GM23338 (cell line): Measurements from ENCODE around the gene PARP12. TPM values are rescaled to one million over a fixed set of nuclear protein-coding genes. Genes with fewer than 3 reads are reported as not detected.

ENCODE experiments used
- ATAC-seq: fragments of 200-7000 bp; cut with Tn5 transposase; 3 replicates; pipeline ENCODE4 v1.9.1; 2020
- DNase-seq: peaks from one replicate; pipeline ENCODE4 v3.0.0-alpha.2; 2015; ENCODE audit warnings: low spot score
- H2AFZ ChIP-seq: fragments of 200-600 bp; sonication (generic); 2 replicates; pipeline ENCODE4 v1.8.0; 2016; ENCODE audit warnings: antibody characterized with exemption, mild to moderate bottlenecking, moderate library complexity
- H3F3A ChIP-seq: fragments of 200-600 bp; sonication (generic); replicated peaks from 2 replicates; pipeline ENCODE4 v1.8.0; 2017; ENCODE audit warnings: antibody characterized with exemption, mixed run types, low read depth
- H3K27ac ChIP-seq: fragments of 200-600 bp; sonication (generic); 2 replicates; pipeline ENCODE4 v1.6.1; 2016; ENCODE audit warnings: low read depth
- H3K27me3 ChIP-seq: fragments of 200-600 bp; sonication (generic); 2 replicates; pipeline ENCODE4 v1.8.0; 2016; ENCODE audit warnings: mild to moderate bottlenecking, mixed run types, moderate library complexity; ENCODE audit not compliant: insufficient read depth
- H3K36me3 ChIP-seq: fragments of 200-600 bp; sonication (generic); 2 replicates; pipeline ENCODE4 v1.8.0; 2016; ENCODE audit warnings: mild to moderate bottlenecking; ENCODE audit not compliant: insufficient read depth
- H3K4me1 ChIP-seq: fragments of 200-600 bp; sonication (generic); 2 replicates; pipeline ENCODE4 v1.8.0; 2016; ENCODE audit warnings: mild to moderate bottlenecking, moderate library complexity; ENCODE audit not compliant: insufficient read depth
- H3K4me2 ChIP-seq: fragments of 200-600 bp; sonication (generic); 2 replicates; pipeline ENCODE4 v1.7.1; 2017; ENCODE audit warnings: mixed run types
- H3K4me3 ChIP-seq: fragments of 200-600 bp; sonication (generic); 2 replicates; pipeline ENCODE4 v1.6.1; 2016; ENCODE audit warnings: mixed run types
- H3K79me2 ChIP-seq: fragments of 200-600 bp; sonication (generic); replicated peaks from 2 replicates; pipeline ENCODE4 v1.8.0; 2017; ENCODE audit warnings: mild to moderate bottlenecking; ENCODE audit not compliant: insufficient read depth
- H3K9me2 ChIP-seq: fragments of 200-600 bp; sonication (generic); 2 replicates; pipeline ENCODE4 v1.8.0; 2017; ENCODE audit not compliant: insufficient read depth
- H4K20me1 ChIP-seq: fragments of 200-600 bp; sonication (generic); replicated peaks from 2 replicates; pipeline ENCODE4 v1.8.0; 2017; ENCODE audit warnings: mild to moderate bottlenecking; ENCODE audit not compliant: insufficient read depth
- H3K27ac Mint-ChIP-seq: 2 replicates; pipeline ENCODE4 v1.8.0; 2020; ENCODE audit warnings: inconsistent platforms, mild to moderate bottlenecking, moderate library complexity, mixed read lengths
- H3K27me3 Mint-ChIP-seq: 3 replicates; pipeline ENCODE4 v1.8.0; 2022; ENCODE audit warnings: low read depth, mild to moderate bottlenecking, moderate library complexity, mixed read lengths, inconsistent platforms; ENCODE audit not compliant: insufficient read depth, poor library complexity
- H3K36me3 Mint-ChIP-seq: 3 replicates; pipeline ENCODE4 v1.8.0; 2021; ENCODE audit warnings: low read depth, mild to moderate bottlenecking, inconsistent platforms, moderate library complexity, mixed read lengths
- H3K4me1 Mint-ChIP-seq: 3 replicates; pipeline ENCODE4 v1.8.0; 2020; ENCODE audit warnings: mild to moderate bottlenecking, inconsistent platforms, mixed read lengths
- H3K4me3 Mint-ChIP-seq: 3 replicates; pipeline ENCODE4 v1.8.0; 2021; ENCODE audit warnings: moderate library complexity, mild to moderate bottlenecking, inconsistent platforms, mixed read lengths
- H3K9me3 Mint-ChIP-seq: 3 replicates; pipeline ENCODE4 v1.8.0; 2020; ENCODE audit warnings: moderate library complexity, mild to moderate bottlenecking, inconsistent platforms, mixed read lengths
- CREB1 ChIP-seq: fragments of 250-450 bp; sonication (Bioruptor Pico); IDR thresholded peaks from 2 replicates; pipeline ENCODE4 v1.5.0; 2020; ENCODE audit warnings: low read depth, mild to moderate bottlenecking, moderate library complexity
- CTCF ChIP-seq, 2 experiments: fragments of 200-600 bp in 1 of 2; sonication (generic) in 1 of 2; conservative IDR thresholded peaks; 2 replicates each; pipeline versions ENCODE4 v1.5.1 to v1.6.1; 2016 to 2017; ENCODE audit warnings: antibody characterized with exemption in 2 of 2, low read depth in 2 of 2, mild to moderate bottlenecking in 2 of 2, moderate library complexity in 1 of 2
- ETS1 ChIP-seq: IDR thresholded peaks from 2 replicates; pipeline ENCODE4 v1.6.1; 2016; ENCODE audit warnings: antibody characterized with exemption
- EZH2 ChIP-seq: fragments of 200-600 bp; sonication (generic); IDR thresholded peaks from one replicate; pipeline ENCODE4 v1.8.0; 2017; ENCODE audit warnings: antibody characterized with exemption, mild to moderate bottlenecking, low read depth; ENCODE audit not compliant: unreplicated experiment
- EZH2phosphoT487 ChIP-seq: fragments of 200-600 bp; sonication (generic); IDR thresholded peaks from one replicate; pipeline ENCODE4 v1.8.1; 2018; ENCODE audit warnings: antibody characterized with exemption; ENCODE audit not compliant: unreplicated experiment
- JUNB ChIP-seq: IDR thresholded peaks from one replicate; pipeline ENCODE4 v1.6.1; 2016; ENCODE audit warnings: antibody characterized with exemption; ENCODE audit not compliant: unreplicated experiment
- NANOG ChIP-seq: IDR thresholded peaks from 2 replicates; pipeline ENCODE4 v1.6.1; 2016; ENCODE audit warnings: antibody characterized with exemption, borderline replicate concordance
- POLR2AphosphoS5 ChIP-seq: IDR thresholded peaks from 2 replicates; pipeline ENCODE4 v1.6.1; 2016; ENCODE audit warnings: antibody characterized with exemption, low read depth
- REST ChIP-seq: IDR thresholded peaks from one replicate; pipeline ENCODE4 v1.6.1; 2018; ENCODE audit warnings: antibody characterized with exemption; ENCODE audit not compliant: unreplicated experiment
- STAT1 ChIP-seq: IDR thresholded peaks from one replicate; pipeline ENCODE4 v1.6.1; 2016; ENCODE audit warnings: antibody characterized with exemption; ENCODE audit not compliant: unreplicated experiment
- ZNF114 ChIP-seq: fragments of 250-450 bp; sonication (Bioruptor Pico); IDR thresholded peaks from 2 replicates; pipeline ENCODE4 v1.5.0; 2020; ENCODE audit warnings: mild to moderate bottlenecking, moderate library complexity
- ZNF331 ChIP-seq: fragments of 250-450 bp; sonication (Bioruptor Pico); IDR thresholded peaks from 2 replicates; pipeline ENCODE4 v1.5.0; 2020; ENCODE audit warnings: low read depth, mild to moderate bottlenecking, moderate library complexity
- ZNF462 ChIP-seq: fragments of 250-450 bp; sonication (Bioruptor Pico); IDR thresholded peaks from 2 replicates; pipeline ENCODE4 v1.5.0; 2020; ENCODE audit warnings: mild to moderate bottlenecking, moderate library complexity
- polyA plus RNA-seq: library from polyadenylated mRNA; unstranded; fragments of >200 nt; fragmentation: Nextera tagmentation; extraction: Ambion mirVana; gene quantifications from 2 replicates; pipeline ENCODE4 v1.2.1, GENCODE V29; 2016
- total RNA-seq: library from RNA; depleted of rRNA; stranded (reverse); fragments of >200 nt; shearing (Covaris generic); gene quantifications from 2 replicates; pipeline ENCODE4 v1.2.3, GENCODE V29; 2014

The PARP12 gene
- total and polyA plus RNA-seq, 2 experiments from 2014 or later: 2.7 to 10.3 TPM

- no peaks in the 10 kb centered on the region for H3K9me2 ChIP-seq
- H3K4me1 Mint-ChIP-seq: no peaks in the 10 kb centered on the region
- H3K36me3 ChIP-seq: no peaks in the 10 kb centered on the region; the same call in 1 of the 2 replicates
- no peak for TF ChIP-seq CTCF (conservative IDR thresholded peaks at IDR 0.05; ENCODE audit: low read depth in 2 of 2)
- no peak for TF ChIP-seq ZNF462 (CRISPR knock-in tag)
- no peak for TF ChIP-seq ETS1
- no peak for TF ChIP-seq JUNB
- TF ChIP-seq EZH2phosphoT487: no peak
- TF ChIP-seq EZH2: no peak
- TF ChIP-seq ZNF114: no peak
- TF ChIP-seq ZNF331 (CRISPR knock-in tag): no peak
- no peak for TF ChIP-seq POLR2AphosphoS5
- no peak for TF ChIP-seq NANOG
- TF ChIP-seq CREB1 (CRISPR knock-in tag): no peak
- no peak for TF ChIP-seq REST
- TF ChIP-seq STAT1: no peak
- H3K9me3 Mint-ChIP-seq: no peaks in the 10 kb centered on the region
- no peaks in the 10 kb centered on the region for H3F3A ChIP-seq
- DNase-seq (no peak), ATAC-seq (no peak)
- no peak overlapping the region for H2AFZ ChIP-seq
- H3K79me2 ChIP-seq: no peaks in the 10 kb centered on the region
- no peak overlapping the region for H3K4me3 ChIP-seq
- no peaks in the 10 kb centered on the region for H4K20me1 ChIP-seq
- no peak overlapping the region for H3K4me2 ChIP-seq
- H3K27ac ChIP-seq: no peak overlapping the region
- H3K27ac Mint-ChIP-seq: no peak overlapping the region
- H3K36me3 Mint-ChIP-seq: no peaks in the 10 kb centered on the region
- no peak overlapping the region for H3K4me3 Mint-ChIP-seq
- peaks cover 2% of the 10 kb centered on the region for H3K27me3 Mint-ChIP-seq
- H3K27me3 ChIP-seq: no peaks in the 10 kb centered on the region
- no peaks in the 10 kb centered on the region for H3K4me1 ChIP-seq
Observed at GRCh38 chr7:140047197-140047596, 15.6 kb downstream of the PARP12 start.
